Activated CD4-positive, alpha-beta T cell treated with anti-CD3 and anti-CD28 coated beads, Interleukin-2, Interleukin-4, amounts not matched to agents 100 ng/mL and 50 ng/mL, durations not matched to agents 16 hours and 8 hours (primary cell): ENCODE data around the gene NTSR1.

Experiments used
- DNase-seq: peaks from one replicate; pipeline ENCODE4 v3.0.0-alpha.2; 2020; ENCODE audit warnings: low spot score

The NTSR1 gene

DNA sequence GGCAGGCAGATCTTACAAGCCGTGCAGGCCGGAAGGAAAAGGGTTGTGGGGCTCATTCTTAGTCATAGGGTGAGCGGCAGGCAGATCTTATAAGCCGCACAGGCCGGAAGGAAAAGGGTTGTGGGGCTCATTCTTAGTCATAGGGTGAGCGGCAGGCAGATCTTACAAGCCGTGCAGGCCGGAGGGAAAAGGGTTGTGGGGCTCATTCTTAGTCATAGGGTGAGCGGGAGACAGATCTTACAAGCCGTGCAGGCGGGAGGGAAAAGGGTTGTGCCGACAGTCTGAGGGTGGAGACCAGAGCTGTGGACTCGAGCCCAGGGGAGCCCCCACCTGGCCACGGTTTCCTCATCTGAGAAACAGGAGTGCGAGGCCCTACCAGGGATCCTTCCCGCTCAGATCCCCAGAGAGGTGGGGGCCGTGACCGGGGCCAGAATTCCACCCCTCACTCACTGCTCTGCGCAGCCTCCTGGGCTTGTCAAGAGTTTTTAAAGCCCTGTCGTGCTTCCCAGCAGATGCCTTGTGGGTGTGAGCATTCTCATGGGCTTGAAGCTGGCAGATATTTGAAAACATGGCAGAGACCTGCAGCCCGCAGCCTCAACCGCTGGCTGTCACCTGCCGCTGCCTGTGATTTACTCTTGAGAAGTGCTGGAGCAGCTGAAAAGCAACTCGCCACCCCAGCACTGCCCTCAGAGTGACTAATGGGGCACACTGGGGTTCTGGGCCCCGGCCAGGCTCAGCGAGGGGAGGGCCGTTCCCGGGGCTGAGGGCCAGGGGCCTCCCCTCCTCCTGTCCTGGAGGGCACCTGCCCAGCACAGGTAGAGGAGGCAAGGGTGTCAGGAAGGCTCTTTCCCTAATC is 31.9 kb downstream of the NTSR1 start:
- peak; percentile 92 for DNase-seq

DNA sequence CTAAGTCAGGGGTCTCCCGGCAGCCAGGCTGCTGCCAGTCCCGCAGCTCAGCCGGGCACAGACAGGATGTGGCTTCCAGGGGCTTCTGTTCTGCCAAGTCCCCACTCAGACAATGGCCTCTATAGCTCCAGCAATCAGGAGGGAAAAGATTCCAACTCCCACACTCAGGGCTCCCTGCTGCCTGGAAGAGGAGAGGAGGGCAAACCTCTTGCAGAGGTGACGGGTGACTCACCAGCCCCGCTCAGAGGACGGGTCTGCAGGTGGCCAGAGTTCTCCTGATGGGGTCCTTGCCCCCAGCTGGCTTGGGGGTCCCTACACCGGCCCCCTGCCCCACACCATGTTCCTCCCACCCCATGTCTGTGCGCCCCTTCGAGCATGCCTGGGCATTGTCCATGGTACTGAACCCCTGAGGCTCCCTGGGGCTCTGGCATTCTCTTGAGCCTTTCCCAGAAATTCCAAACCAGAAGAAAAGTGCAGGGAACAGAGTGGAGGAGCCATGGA is 32.6 kb downstream of the NTSR1 start:
- DNase-seq, result no peak

DNA sequence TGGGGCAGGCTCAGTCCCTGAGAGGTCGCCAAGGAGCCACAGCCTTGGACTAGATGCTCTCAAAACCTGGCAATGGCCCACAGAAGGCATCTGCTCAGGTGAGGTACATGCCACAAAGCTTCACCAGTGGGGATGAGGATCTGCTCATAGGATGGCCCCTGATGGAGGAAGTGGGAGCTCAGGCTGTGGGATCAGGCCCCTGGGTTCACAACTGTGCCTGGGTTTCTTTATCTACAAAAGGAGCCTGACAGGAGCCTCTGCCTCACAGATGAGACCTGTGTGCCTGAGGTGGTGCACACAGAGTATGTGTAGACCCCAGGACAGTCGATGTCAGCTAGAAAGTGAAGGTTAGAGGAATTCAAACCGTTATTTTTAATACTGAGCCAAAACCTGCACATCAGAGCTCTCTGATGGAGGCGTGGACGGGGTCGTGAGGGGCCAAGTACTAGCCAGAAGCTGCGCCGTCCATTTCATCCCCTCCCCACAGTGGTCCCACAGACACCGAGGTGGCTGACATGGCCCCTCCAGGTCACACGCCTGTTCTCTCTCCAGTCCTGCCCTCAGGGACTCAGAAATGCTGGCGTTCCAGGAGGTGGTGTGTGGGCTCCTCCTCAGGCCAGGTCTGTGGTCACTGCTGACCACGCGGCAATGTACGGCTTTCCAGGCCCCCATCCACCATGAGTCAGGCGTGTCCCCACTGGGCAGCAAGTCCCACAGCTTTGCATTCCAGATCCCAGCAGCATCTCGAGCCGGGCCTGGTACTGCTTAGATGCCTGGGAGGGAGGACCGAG is 33.3 kb downstream of the NTSR1 start:
- DNase-seq, result no peak

DNA sequence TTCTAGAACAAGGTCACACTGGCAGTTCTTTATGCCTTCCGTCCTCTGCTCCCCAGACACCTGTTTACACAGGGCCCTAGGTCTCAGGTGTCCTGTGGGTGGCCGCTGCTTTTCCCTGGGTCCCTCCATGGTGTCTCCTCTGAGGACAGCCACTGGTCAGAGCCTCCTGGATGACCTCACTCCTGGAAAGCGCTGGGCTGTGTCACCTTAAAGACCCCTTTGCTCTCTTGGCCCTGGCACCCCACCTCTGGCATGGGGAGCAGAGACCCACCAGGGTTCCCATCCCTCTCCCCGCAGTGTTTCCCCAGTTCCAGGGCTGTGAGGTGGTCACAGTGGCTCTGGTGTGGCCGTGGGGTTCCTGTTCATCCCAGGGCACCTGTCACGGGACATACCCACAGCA is 33.9 kb downstream of the NTSR1 start:
- no peak for DNase-seq

DNA sequence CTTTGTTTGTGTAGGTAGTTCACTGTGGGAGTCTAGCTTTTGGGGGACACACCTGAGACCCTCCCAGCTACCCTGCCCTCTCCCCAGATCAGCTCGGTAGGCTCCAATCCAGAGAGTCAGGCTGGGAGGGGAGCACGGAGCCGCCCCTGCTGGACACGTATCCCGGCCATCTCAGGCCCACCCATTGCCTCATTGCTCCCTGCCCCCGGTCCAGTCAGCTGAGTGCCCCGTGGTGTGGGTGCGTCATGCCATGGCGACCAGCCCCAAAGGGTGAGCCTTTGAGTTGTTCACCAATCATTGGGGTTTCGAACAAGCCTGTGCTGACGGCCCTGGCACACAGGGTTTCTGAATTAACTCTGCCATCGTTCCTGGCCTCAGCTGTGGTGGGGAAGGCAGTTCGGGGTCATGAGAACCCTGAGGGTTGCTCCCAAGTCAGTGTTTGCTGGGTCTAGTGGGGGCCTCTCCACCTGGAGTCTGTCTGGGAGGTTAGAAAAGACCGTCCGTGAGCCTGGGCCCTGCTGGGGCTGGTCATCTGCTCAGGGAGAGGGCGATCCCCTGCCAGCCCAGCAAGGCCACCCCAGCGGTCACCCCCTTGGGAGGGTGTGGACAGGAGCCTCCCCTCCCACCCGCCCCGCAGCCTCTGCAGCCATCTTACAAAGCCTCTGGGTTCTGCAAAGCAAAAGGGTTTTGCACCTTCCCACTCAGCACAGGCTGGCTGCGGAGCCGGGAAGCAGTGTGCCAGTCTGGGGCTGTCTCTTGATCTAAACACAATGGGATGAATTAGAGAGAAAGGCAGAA is 34.5 kb downstream of the NTSR1 start:
- DNase-seq, result no peak

DNA sequence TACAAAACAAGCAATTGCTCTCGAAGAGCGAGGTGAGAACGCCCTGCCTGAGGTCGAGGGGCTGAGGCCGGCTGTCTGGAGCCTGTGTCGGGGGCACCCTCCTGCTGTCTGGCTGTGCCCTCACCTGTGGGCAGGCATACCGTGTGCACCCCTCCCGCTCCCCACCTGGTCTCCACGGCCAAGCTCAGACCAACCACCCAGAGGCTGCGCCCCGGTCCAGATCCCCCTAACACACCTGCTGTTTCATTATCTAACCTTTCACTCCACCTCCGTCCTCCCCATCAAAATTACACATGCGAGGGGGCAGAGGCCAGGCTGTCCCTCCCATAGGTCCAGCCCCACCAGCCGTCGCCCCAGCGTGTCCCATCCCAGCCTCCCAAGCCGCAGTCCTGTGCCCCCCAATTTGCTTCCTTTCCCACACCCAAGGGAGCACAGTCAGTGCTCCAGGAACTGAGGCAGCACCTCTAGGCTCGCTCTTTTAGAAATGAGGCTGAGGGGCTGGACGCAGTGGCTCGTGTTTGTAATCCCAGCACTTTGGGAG is 35.2 kb downstream of the NTSR1 start:
- DNase-seq, result no peak

DNA sequence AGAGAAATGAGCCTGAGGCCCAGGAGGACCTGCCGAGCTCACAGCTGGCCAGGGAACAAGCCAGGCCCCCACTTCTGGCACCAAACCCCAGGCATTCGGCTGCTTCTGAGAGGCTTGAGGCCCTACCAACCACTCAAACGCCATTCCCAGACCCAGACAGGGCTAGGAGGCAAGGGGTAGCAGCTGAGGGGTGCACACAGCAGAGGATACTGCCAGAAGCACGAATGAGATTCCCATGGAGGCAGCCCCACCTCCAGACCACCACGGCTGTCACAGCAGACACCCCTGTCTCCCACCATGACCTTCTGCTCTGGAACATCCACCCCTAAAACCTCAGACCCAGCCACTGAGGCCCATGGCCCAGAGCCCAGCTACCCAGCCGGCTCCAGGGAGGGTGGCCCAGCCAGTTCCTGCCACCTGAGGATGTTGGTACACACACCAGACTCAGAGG is 36.1 kb downstream of the NTSR1 start:
- DNase-seq, result no peak

DNA sequence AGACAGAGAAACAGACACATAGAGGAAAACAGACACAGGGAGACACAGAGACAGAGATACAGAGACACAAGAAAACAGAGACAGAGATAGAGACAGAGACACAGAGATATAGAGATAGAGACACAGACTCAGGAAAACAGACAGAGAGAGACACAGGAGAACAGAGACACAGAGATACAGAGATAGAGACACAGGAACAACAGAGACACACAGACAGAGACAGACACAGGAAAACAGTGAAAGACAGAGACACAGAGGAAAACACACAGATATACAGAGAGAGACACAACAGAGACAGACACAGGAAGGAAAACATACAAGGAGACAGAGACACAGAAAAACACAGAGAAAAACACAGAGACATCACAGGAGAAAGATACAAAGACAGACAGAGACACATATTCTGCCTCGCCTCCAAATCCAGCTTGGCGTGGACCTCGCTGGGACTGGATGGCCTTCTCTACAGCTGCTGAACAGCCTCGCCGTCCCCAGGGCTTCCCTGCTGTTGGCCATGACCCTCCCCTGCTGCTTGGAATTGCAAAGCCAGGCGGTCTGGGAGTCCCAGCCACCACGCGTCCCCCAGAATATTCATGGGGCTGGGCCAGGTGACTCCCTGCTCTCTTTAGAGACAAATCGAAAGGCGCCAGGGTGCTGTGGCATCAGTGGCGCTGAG is 36.8 kb downstream of the NTSR1 start:
- DNase-seq, result no peak

DNA sequence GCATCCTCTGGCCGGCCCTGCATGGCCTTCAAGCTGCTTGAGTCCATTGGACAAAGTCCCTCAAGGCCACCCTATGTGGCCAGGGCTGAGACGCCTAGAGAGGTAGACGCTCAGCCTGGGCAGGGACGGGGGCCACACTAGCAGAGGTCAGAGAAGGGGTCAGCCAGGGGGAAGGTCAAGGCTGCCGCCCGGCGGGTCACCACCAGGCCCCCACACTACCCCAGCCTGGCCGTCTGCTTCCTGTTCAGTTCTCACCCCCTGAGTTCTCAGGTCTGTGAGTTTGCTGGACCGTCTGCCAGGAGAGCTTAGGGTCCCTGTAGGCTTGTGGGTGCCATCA is 37.3 kb downstream of the NTSR1 start:
- no peak for DNase-seq

DNA sequence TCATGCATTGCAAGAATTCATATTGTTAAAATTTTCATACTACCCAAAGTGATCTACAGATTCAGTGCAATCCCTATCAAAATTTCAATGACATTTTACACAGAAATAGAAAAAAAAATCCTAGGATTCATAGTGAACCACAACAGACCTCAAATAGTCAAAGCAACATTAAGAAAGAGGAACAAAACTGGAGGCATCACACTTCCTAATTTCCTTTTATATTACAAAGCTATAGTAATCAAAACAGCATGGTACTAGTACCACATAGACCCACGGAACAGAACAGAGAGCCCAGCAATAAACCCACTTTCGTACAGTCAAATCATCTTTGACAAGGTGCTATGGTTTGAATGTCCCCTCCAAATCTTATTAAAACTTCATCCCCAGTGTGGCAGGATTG is 39.7 kb downstream of the NTSR1 start:
- DNase-seq, result no peak

DNA sequence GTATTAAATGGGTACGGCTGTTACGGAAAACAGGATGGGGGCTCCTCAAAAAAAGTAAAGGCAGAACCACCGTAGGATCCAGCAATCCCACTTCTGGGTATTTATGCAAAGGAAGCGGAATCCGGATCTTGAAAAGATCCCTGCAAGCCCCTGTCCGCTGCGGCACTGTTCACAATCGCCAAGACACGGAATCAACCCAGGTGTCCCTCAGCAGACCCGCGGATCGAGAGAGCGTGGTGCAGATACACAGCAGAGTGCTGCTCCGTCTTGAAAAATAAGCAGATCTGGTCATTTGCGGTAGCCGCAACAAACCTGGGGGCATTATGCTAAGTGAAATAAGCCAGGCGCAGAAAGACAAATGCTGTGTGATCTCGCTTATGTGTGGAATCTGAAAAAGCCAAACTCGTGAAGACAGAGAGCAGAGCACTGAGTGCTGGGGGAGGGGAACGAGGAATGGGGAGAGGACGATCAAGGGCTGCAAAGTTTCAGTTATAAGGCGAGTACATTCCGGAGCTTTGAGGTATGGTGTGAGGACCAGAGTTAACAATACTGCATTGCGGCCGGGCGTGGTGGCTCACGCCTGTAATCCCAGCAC is 41.3 kb downstream of the NTSR1 start:
- DNase-seq, result no peak

DNA sequence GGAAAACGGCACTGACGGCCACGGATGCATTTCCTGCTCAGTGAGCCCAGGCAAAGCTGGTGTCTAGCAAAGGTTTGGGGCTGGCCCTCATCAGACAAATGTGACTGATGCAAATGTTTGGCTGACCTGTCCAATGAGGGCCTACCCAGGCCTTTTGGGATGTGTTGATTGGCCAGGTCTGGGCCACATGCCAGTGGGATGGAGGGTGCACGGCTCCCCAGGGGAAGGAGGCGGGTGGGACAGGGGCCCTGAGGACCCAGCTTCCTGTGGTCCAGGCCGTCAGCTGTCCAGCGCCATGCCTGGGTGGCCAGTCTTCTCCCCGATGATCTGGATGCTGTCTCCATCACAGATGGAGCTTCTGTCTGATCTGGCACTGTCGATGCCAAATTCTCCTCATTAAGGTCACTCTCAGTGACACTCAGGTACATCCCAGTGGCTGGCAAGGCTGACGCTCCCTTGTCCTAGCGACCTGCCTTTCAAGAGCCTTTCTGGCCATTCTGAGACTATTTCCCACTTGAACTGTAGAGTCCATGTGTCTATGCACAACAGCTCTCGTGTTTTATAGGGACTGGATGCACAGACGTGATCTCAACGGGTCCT is 43.0 kb downstream of the NTSR1 start:
- DNase-seq, result no peak

DNA sequence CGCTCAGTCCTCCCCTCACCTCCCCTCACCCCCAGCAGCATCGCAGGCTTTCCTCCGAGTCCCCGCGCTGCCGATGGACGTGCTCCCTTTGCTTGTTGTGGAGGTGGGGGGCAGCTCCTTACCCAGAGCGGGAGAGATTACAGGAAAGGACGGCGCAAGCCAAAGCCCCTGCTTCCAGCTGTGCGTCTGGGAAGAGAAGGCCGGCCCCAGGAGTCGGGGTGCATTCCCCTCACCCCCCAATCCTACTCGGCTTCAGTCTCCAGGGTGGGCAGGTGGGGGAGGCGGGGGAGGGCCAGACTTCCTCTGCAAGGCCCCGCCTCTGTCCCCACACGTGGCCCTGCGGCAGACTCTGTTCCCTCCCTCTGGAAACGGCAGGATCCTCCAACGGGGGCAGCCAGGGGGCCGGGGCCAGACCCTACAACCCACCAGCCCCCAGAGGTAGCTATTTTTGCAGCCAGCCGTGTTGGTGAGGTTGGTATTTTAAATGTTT is 43.6 kb downstream of the NTSR1 start:
- DNase-seq, result no peak

DNA sequence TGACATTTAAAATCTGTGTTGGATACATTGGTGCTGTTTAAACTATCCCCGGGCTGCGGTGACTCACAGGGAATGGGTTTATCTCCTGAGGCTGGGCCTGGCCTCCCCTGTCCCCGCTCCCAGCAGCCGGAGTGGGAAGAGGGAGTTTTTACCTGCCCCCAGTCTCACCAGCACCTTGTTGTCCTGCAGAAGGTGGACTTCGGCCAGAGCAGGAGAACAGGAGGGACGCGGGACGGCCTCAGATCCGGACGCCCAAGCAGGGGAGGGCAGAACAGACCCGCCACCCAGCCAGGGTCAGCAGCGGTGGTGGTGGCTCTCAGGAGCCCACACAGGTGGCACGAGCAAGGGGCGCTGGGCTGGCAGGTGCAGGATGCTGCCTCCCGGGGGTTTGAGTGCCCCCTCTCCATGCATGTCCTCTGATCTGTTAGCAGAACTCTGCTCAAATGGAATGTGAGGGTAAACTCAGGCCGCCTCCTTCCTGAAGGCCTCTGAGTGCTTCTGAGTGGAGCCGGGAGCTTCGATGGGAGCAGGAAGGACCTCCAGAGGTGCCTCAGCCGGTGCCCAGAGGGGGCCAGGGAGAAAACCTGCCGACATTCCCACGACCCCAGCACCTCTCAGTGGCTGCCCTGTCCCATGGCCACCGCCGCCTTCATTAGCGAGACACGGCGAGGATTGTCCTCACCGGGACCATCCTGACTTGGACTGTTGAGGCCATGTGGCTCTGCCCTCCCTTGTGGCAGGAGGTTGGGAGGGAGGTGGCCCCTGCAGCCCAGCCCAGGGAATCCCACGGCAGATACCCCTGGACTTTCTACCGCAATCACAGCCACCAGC is 44.2 kb downstream of the NTSR1 start:
- DNase-seq, result no peak

DNA sequence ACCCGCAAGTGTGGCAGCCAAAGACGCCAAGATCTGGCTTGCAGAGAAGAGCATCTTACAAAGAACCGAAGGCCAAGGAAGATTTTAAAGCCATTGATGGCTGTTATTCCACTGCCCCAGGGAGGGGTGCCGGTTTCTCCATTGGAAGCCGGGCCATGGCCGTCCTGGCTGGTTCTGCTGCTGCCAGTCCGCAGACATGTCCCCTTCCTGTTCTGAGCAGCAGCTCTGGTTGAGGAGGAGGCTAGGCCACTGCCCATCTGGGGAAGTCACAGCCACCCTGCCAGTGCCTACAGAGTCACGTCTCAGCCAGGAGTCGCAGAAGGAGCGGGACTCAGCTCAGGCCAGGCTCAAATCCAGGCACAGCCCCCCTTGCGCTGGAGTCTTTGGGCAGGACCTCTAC is 45.0 kb downstream of the NTSR1 start:
- DNase-seq, result no peak

DNA sequence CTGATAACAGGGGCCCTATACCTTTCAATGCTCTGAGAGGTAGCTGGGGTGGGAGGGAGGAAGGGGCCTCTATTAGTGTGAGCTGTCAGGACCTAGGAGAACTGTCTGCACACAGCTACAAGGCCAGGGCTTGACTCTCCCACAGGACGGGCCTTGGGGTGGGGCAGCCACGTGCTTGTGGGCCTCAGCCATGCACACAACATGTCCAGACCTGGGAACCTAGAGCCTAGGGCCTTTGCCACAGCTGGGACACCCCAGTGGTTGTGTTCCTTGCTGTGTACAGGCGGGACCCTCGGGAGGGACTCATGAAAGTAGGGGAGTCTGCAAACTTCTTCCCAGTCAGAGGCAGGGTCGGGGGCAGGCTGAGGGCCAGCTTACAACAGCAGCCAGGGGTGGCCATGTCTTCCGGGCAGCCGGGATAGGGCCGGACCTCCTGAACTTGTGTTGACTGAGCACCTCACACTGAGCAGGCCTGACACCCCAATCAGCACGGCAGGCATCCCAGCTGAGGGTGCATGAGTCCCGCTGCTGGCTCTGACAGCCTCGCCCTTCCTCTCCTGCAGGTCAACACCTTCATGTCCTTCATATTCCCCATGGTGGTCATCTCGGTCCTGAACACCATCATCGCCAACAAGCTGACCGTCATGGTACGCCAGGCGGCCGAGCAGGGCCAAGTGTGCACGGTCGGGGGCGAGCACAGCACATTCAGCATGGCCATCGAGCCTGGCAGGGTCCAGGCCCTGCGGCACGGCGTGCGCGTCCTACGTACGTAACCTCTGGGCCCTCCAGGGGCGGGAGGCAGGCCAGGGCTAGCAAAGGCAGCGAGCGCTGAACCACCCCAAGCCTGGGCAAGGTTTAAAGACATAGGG is 45.7 kb downstream of the NTSR1 start:
- DNase-seq, result no peak

DNA sequence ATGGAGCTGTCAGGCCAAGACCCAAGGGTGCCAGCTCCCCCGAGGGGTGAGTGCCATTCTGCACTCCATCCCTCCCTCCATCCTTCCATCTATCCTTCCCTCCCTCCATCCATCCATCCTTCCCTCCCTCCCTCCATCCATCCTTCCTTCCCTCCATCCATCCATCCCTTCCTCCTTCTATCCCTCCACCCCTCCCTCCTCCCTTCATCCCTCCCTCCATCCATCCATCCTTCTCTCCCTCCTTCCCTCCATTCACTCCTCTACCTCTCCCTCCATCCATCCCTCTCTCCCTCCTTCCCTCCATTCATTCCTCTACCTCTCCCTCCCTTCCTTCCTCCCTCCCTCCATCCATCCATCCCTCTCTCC is 46.3 kb downstream of the NTSR1 start:
- DNase-seq, result no peak

DNA sequence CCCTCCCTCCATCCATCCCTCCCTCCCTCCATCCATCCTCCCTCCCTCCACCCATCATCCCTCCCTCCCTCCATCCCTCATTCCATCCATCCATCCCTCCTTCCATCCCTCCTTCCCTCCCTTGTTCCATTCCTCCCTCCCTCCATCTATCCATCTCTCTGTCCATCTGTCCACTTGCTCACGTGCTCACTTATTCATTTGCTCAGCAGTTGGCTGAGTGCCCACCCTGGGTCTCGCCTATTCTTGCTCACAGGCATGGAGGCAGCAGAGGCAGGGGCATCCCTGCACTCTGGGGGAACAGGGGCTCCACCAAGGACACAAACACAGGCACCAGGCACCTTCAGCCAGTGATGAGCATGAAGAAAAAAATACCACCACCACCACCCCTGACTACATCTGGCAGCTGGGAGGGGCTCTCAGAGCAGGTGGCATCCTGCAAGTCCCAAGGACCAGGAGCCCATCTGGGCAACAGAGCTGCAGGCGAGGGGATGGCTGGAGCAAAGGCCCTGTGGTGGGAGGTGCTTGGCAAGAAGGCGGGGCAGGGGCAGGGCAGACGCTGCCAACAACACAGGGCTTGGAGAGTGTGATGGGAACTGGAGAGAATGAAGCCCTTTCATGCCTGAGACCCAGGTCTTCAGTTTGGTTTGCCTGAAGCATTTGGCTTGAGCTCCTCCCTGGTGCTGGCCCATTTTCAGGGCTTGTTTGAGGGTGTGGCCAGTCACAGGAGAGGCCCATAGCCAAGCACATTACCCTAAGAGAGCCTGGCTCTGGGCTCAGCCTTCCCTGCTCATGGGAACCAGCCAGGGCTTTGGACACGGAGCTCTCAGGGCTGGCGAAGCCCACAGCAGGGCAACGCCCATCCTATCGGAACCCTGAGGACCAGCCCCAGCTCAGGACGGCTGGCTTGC is 47.4 kb downstream of the NTSR1 start:
- DNase-seq, result no peak
